K562 (cell line): ENCODE measurements around the gene CDKN1C. TPM values are rescaled to one million over a fixed set of nuclear protein-coding genes. Genes with fewer than 3 reads are reported as not detected.

Experiments used
- JUND ChIP-seq, 2 experiments: IDR thresholded peaks; 2 replicates in 1 of 2; 3 replicates in 1 of 2; pipeline ENCODE4 v1.6.1; 2011; ENCODE audit warnings: borderline replicate concordance in 2 of 2, low read depth in 2 of 2, low read length in 2 of 2, improper control_type of control experiment in 1 of 2, missing biosample characterization in 1 of 2, missing genetic modification characterization in 1 of 2, missing genetic modification reagents in 1 of 2
- RAD21 ChIP-seq, 2 experiments: fragments of 250-450 bp in 1 of 2; fragments of 450-650 bp in 1 of 2; sonication (Bioruptor Pico) in 1 of 2; formaldehyde crosslinking in 1 of 2; IDR thresholded peaks in 1 of 2; conservative IDR thresholded peaks in 1 of 2; 2 replicates each; pipeline versions ENCODE4 v1.4.0 to v1.8.0; 2020 to 2022; ENCODE audit warnings: mild to moderate bottlenecking in 2 of 2, moderate library complexity in 1 of 2
- RB1 ChIP-seq: fragments of 450-650 bp; IDR thresholded peaks from 2 replicates; pipeline ENCODE4 v1.6.1; 2017; ENCODE audit warnings: low read depth, mild to moderate bottlenecking
- ZNF77 ChIP-seq: fragments of 250-450 bp; sonication (Bioruptor Pico); IDR thresholded peaks from 2 replicates; pipeline ENCODE4 v1.5.0; 2020
- polyA plus RNA-seq, 8 experiments: library from polyadenylated mRNA; depleted of rRNA in 4 of 8; stranded (reverse) in 5 of 8; unstranded in 3 of 8; fragments of >200 nt; fragmentation: Nextera tagmentation in 2 of 8; fragmentation: Illumina TruSeq in 1 of 8; extraction: Ambion mirVana in 2 of 8; extraction: Trizol in 1 of 8; gene quantifications; 2 replicates each; pipeline versions ENCODE4 v1.2.1 to v1.2.3, GENCODE V29; 2011 to 2014; ENCODE audit warnings: inconsistent platforms in 1 of 8, missing spikeins in 1 of 8
- total RNA-seq, 7 experiments: library from RNA; depleted of rRNA in 6 of 7; stranded (reverse); fragments of >200 nt in 6 of 7; fragmentation: Illumina TruSeq in 2 of 7; extraction: Trizol in 2 of 7; gene quantifications; 2 replicates each; pipeline versions ENCODE4 v1.2.1 to v1.2.3, GENCODE V29; 2011 to 2021; ENCODE audit warnings: low replicate concordance in 1 of 7
- TF ChIP-seq, protein P1 (sequence below), 3 experiments: IDR thresholded peaks in 2 of 3; conservative IDR thresholded peaks in 1 of 3; 2 replicates each; pipeline ENCODE4 v1.5.1; 2011 to 2012; ENCODE audit warnings: low read length in 3 of 3, mild to moderate bottlenecking in 3 of 3, control low read depth in 2 of 3, improper control_type of control experiment in 1 of 3, inconsistent platforms in 1 of 3, low read depth in 1 of 3, mixed read lengths in 1 of 3, moderate library complexity in 1 of 3; ENCODE audit not compliant: insufficient read depth in 2 of 3

CDKN1C gene
- total and polyA plus RNA-seq, 9 of the 15 experiments (the other 6 are each of a cell fraction or from before 2014, with no cell fraction given) = 2.8 to 21.1 (median 9.3) TPM

GRCh38 chr11:2888266-2888968 lies 2.8 kb upstream of the CDKN1C start (continued):
- TF ChIP-seq, protein P1, sequence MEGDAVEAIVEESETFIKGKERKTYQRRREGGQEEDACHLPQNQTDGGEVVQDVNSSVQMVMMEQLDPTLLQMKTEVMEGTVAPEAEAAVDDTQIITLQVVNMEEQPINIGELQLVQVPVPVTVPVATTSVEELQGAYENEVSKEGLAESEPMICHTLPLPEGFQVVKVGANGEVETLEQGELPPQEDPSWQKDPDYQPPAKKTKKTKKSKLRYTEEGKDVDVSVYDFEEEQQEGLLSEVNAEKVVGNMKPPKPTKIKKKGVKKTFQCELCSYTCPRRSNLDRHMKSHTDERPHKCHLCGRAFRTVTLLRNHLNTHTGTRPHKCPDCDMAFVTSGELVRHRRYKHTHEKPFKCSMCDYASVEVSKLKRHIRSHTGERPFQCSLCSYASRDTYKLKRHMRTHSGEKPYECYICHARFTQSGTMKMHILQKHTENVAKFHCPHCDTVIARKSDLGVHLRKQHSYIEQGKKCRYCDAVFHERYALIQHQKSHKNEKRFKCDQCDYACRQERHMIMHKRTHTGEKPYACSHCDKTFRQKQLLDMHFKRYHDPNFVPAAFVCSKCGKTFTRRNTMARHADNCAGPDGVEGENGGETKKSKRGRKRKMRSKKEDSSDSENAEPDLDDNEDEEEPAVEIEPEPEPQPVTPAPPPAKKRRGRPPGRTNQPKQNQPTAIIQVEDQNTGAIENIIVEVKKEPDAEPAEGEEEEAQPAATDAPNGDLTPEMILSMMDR (IDR thresholded peaks at IDR 0.05 in 2 of 3, conservative IDR thresholded peaks at IDR 0.05 in 1 of 3; ENCODE audit: insufficient read depth in 2 of 3, low read depth in 1 of 3, low read length in 3 of 3) = peak; percentile 95 to 99 (median 97)
- TF ChIP-seq JUND (IDR thresholded peaks at IDR 0.05; ENCODE audit: borderline replicate concordance, low read depth, low read length) (peak; percentile 53; the same call in 1 of the 2 replicates), JUND (tag; IDR thresholded peaks at IDR 0.05; ENCODE audit: borderline replicate concordance, low read depth, low read length) (no peak; the same call in 2 of the 3 replicates), RB1 (peak; percentile 80), ZNF77 (CRISPR knock-in tag) (no peak), RAD21 (CRISPR knock-in tag; conservative IDR thresholded peaks at IDR 0.05 in 1 of 2, IDR thresholded peaks at IDR 0.05 in 1 of 2) (peak; percentile 98 to 99)
